Activated CD8-positive, alpha-beta T cell treated with anti-CD3 and anti-CD28 coated beads, Interleukin-2, amount 10 ng/mL, durations not matched to agents 7 days and 5 days (primary cell): Measurements from ENCODE around the gene CYBA. TPM values are rescaled to one million over a fixed set of nuclear protein-coding genes. Genes with fewer than 3 reads are reported as not detected.

Source experiments
- ATAC-seq: fragments of 150-1000 bp; cut with Tn5 transposase; one replicate; pipeline ENCODE4 v1.10.0; 2021; ENCODE audit warnings: moderate library complexity
- CTCF ChIA-PET: fragments of 350-600 bp; sonication (Branson Sonifier 250); formaldehyde crosslinking; loops from one replicate; lab custom pipeline; 2021; ENCODE audit warnings: antibody characterized with exemption; lab: Charles Lee
- POLR2A ChIA-PET: fragments of 350-600 bp; sonication (Branson Sonifier 250); formaldehyde crosslinking; loops from one replicate; lab custom pipeline; 2021; ENCODE audit warnings: antibody characterized with exemption; lab: Charles Lee
- DNase-seq: peaks from one replicate; pipeline ENCODE4 v3.0.0-alpha.2; 2020
- H3K27ac Mint-ChIP-seq: one replicate; pipeline ENCODE4 v1.8.0; 2021; ENCODE audit warnings: mild to moderate bottlenecking, mixed read lengths
- H3K27me3 Mint-ChIP-seq: one replicate; pipeline ENCODE4 v1.8.0; 2021; ENCODE audit warnings: low read depth, mixed read lengths
- H3K36me3 Mint-ChIP-seq: one replicate; pipeline ENCODE4 v1.8.0; 2021; ENCODE audit warnings: low read depth, mixed read lengths
- H3K4me1 Mint-ChIP-seq: one replicate; pipeline ENCODE4 v1.8.0; 2021; ENCODE audit warnings: low read depth, mixed read lengths
- H3K4me3 Mint-ChIP-seq: one replicate; pipeline ENCODE4 v1.8.0; 2021; ENCODE audit warnings: mild to moderate bottlenecking, mixed read lengths
- H3K9me3 Mint-ChIP-seq: one replicate; pipeline ENCODE4 v1.8.0; 2022; ENCODE audit warnings: mixed read lengths; ENCODE audit not compliant: insufficient read depth
- total RNA-seq, 2 experiments: library from RNA; stranded (reverse); gene quantifications; one replicate each; pipeline ENCODE4 v1.2.3, GENCODE V29; 2021

CYBA gene
- total RNA-seq, 2 experiments from 2014 or later: 568 to 599 TPM

DNA sequence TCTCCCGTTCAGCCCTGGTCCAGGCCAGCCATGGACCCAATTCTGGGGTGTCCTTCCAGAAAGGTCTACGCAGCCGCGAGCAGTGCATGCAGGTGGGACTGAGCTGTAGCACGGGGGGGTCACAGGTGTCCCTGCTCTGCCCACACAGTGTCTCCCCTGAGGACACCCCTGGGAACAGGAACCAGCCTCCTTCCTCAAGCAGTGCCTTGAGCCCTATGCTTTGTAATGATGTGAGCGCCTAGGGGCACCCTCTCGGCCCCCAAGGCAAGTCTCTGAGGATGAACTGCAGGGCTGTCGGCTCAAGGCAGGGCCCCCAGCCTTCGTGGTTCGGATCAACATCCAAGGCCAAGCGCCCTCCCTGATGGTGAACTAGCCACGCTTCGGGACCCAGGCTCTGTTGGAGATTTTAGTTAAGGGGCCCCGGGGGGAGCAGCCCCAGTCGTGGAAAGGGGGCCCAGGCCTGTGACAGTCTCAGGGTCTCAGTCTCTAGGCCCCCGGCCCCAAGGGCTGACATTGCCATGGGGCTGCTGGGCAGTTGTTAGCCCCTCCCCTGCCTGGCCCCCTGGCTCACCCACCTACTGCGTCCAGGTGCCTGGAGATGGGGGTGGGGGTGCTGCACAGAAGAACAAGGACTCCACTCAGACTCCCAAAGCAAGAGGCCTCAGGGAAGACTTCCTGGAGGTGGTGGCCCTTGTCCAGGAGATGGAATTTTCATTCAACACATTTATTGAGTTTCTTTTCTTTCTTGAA is 10.2 kb downstream of the CYBA start:
- H3K4me1 Mint-ChIP-seq: peaks cover 30% of the 10 kb centered on the region
- POLR2A ChIA-PET: interaction anchor here (1.9 kb wide), 1 partner anchor 21 kb away, joined by 8 read pairs; no protein-coding TSS in a partner anchor
- CTCF ChIA-PET: no interaction called here

DNA sequence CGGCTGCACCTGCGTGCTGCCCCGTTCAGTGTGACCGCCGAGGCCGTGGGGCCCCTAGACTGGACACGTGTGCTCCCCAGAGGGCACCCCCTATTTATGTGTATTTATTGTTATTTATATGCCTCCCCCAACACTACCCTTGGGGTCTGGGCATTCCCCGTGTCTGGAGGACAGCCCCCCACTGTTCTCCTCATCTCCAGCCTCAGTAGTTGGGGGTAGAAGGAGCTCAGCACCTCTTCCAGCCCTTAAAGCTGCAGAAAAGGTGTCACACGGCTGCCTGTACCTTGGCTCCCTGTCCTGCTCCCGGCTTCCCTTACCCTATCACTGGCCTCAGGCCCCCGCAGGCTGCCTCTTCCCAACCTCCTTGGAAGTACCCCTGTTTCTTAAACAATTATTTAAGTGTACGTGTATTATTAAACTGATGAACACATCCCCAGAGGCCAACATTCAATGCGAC is 10.8 kb downstream of the CYBA start:
- peaks cover 34% of the 10 kb centered on the region for H3K4me1 Mint-ChIP-seq
- ATAC-seq: no peak
- peak overlapping the region; percentile 1 for H3K4me3 Mint-ChIP-seq
- H3K36me3 Mint-ChIP-seq: peaks cover 18% of the 10 kb centered on the region
- no peaks in the 10 kb centered on the region for H3K9me3 Mint-ChIP-seq
- H3K27ac Mint-ChIP-seq: peak overlapping the region; percentile 10
- H3K27me3 Mint-ChIP-seq: peaks cover 25% of the 10 kb centered on the region
- ChIA-PET CTCF (no interaction called here), POLR2A (interaction anchor here (1.9 kb wide), 1 partner anchor 20 kb away, joined by 8 read pairs; no protein-coding TSS in a partner anchor)
- DNase-seq: no peak

More for the DNA sequence above, 10.2 kb downstream of the CYBA start:
- H3K9me3 Mint-ChIP-seq: no peaks in the 10 kb centered on the region
- H3K36me3 Mint-ChIP-seq: peaks cover 22% of the 10 kb centered on the region
- no peak for DNase-seq
- H3K27me3 Mint-ChIP-seq: peaks cover 25% of the 10 kb centered on the region
- ATAC-seq: no peak
- H3K27ac Mint-ChIP-seq: peak overlapping the region; percentile 10
- H3K4me3 Mint-ChIP-seq: peak overlapping the region; percentile 1

DNA sequence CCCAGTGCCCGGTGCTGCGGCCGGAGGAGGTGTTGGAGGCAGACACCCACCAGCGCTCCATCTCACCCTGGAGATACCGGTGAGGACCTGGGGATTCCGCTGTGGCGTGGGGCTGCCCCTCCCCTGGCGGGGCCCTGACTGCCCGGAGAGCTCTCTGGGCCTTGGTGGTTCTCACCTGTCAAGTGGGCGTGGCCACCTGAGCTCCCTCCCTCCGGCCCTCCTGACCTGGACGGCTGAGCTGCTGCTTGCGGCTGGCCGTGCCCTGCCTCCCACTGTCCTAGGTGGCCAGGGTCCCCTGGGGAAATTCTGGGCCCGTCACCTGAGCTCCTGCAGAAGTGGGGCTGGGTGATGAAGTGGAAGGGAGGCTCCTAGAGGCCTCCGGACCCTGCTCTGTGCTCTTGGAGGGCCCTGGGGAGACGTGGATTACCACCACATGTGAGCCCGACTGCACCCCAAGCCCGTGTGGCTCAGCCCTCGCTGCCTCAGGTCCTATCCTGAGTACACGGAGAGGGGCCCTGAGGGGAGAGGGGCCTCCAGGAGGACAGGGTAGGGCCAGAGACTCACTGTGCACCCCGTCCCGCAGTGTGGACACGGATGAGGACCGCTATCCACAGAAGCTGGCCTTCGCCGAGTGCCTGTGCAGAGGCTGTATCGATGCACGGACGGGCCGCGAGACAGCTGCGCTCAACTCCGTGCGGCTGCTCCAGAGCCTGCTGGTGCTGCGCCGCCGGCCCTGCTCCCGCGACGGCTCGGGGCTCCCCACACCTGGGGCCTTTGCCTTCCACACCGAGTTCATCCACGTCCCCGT is 11.4 kb downstream of the CYBA start:
- no peaks in the 10 kb centered on the region for H3K9me3 Mint-ChIP-seq
- POLR2A ChIA-PET: interaction anchor here (1.9 to 2.0 kb wide), 2 partner anchors 10 to 19 kb away, joined by 8 to 12 read pairs; no protein-coding TSS in a partner anchor
- peaks cover 25% of the 10 kb centered on the region for H3K27me3 Mint-ChIP-seq
- no peak for DNase-seq
- H3K4me3 Mint-ChIP-seq: no peak overlapping the region
- H3K4me1 Mint-ChIP-seq: peaks cover 39% of the 10 kb centered on the region
- CTCF ChIA-PET: no interaction called here
- ATAC-seq: no peak
- peaks cover 12% of the 10 kb centered on the region for H3K36me3 Mint-ChIP-seq
- H3K27ac Mint-ChIP-seq: no peak overlapping the region

DNA sequence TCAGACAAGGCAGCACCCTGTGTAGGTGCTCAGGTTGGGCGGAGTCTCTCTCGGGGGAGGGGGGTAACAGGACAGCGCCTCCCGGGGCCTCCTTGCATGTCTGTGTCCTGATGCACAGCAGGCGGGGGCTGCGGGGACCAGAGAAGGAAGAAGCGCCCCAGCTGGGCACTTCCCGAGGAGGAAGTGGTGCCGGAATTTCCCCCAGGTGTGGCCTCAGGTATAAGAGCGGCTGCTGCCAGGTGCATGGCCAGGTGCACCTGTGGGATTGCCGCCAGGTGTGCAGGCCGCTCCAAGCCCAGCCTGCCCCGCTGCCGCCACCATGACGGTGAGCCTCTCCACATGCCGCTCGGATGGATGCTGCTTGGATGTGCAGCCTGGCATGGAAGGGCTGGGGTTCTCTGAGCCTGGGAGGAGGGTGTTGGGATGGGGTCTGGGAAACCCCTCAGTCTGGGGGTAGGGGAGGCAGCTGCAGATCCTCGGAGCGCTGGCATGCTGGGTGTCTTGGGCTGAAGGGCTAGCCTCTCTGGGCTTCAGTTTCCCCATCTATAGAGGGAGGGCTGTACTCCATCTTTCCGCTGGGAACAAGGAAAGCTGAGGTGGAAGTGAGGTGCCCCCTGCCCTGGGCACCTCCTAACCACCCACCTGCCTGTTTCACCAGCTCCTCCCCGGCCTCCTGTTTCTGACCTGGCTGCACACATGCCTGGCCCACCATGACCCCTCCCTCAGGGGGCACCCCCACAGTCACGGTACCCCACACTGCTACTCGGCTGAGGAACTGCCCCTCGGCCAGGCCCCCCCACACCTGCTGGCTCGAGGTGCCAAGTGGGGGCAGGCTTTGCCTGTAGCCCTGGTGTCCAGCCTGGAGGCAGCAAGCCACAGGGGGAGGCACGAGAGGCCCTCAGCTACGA is 12.3 kb downstream of the CYBA start, which contains the start of gene IL17C:
Gene IL17C, plus strand, starts transcription at position 250 of the 908 bp plus-strand sequence. Its CDS starts 70 bp downstream, at position 320.
- Mint-ChIP-seq H3K4me1 (peaks cover 44% of the 10 kb centered on the region), H3K9me3 (no peaks in the 10 kb centered on the region), H3K27me3 (peaks cover 25% of the 10 kb centered on the region), H3K4me3 (no peak within 1 kb of the TSS), H3K27ac (peak within 1 kb of the TSS; percentile 26), H3K36me3 (peaks cover 12% of the 10 kb centered on the region)
- DNase-seq (no peak), ATAC-seq (no peak)
- CTCF ChIA-PET: no interaction called here
- POLR2A ChIA-PET: interaction anchor here (0.9 to 2.0 kb wide), 3 partner anchors 11 to 66 kb away, joined by 3 to 12 read pairs (median 8); no protein-coding TSS in a partner anchor

GRCh38 chr16:88636488-88637265 is 14.2 kb downstream of the CYBA start:
- H3K4me1 Mint-ChIP-seq: peaks cover 50% of the 10 kb centered on the region
- ChIA-PET POLR2A (interaction anchor here (0.7 to 1.5 kb wide), 5 partner anchors 14 to 74 kb away, joined by 3 to 6 read pairs (median 4); partner anchors contain the start of gene ZC3H18), CTCF (interaction anchor here (0.7 to 1.4 kb wide), 3 partner anchors 48 to 67 kb away, joined by 3 to 4 read pairs (median 3); no protein-coding TSS in a partner anchor)
- H3K4me3 Mint-ChIP-seq: no peak overlapping the region
- peaks cover 25% of the 10 kb centered on the region for H3K27me3 Mint-ChIP-seq
- H3K36me3 Mint-ChIP-seq: peaks cover 8% of the 10 kb centered on the region
- ATAC-seq: no peak
- no peaks in the 10 kb centered on the region for H3K9me3 Mint-ChIP-seq
- no peak for DNase-seq
- H3K27ac Mint-ChIP-seq: peak overlapping the region; percentile 26

DNA sequence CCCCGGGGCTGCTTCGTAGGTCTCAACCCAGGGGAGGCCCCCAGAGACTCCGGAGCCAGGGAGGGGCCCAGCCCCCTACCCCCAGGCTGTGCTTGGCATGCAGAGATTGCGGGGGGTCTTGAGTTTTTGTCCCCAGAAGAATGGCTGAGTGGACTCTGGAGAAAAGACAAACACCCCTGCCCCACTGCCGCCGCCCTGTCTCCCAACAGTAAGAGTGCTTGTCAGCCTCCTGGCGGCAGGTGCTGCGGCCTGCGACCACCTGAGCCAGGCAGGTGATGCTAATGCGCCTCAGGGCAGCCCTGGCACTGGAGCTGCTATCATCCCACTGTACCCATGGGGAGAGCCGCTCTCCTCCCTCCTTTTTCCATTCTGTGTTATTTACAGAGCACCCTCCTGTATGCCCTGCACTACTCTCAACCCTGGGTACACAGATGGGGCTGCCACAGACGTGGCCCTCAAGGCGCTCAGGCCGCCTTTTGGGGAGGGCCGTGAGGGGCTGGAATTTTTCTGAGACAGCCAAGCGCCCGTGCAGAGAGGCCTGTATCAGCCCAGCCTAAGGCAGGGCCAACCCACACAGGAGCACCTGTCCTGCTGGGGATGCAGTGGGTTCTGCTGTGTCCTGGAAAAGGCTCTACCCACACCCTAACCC is 15.1 kb downstream of the CYBA start:
- no peak for ATAC-seq
- Mint-ChIP-seq H3K4me1 (peaks cover 48% of the 10 kb centered on the region), H3K4me3 (no peak overlapping the region), H3K36me3 (peaks cover 15% of the 10 kb centered on the region), H3K27ac (no peak overlapping the region), H3K27me3 (peaks cover 25% of the 10 kb centered on the region), H3K9me3 (no peaks in the 10 kb centered on the region)
- no peak for DNase-seq
- POLR2A ChIA-PET: no interaction called here
- CTCF ChIA-PET: interaction anchor here (1.4 kb wide), 1 partner anchor 65 kb away, joined by 3 read pairs; no protein-coding TSS in a partner anchor

GRCh38 chr16:88634994-88635670 is 15.7 kb downstream of the CYBA start:
- peak overlapping the region; percentile 76 for H3K27ac Mint-ChIP-seq
- H3K27me3 Mint-ChIP-seq: peaks cover 21% of the 10 kb centered on the region
- peaks cover 48% of the 10 kb centered on the region for H3K4me1 Mint-ChIP-seq
- peak overlapping the region; percentile 61 for H3K4me3 Mint-ChIP-seq
- H3K9me3 Mint-ChIP-seq: no peaks in the 10 kb centered on the region
- CTCF ChIA-PET: no interaction called here
- POLR2A ChIA-PET: no interaction called here
- no peak for ATAC-seq
- no peak for DNase-seq
- peaks cover 15% of the 10 kb centered on the region for H3K36me3 Mint-ChIP-seq

GRCh38 chr16:88634141-88634993 is 16.5 kb downstream of the CYBA start:
- peak overlapping the region; percentile 77 for H3K27ac Mint-ChIP-seq
- peak overlapping the region; percentile 74 for H3K4me3 Mint-ChIP-seq
- CTCF ChIA-PET: interaction anchor here (1.4 to 1.7 kb wide), 2 partner anchors 14 to 64 kb away, joined by 5 to 11 read pairs; partner anchors contain the start of gene ZC3H18
- H3K27me3 Mint-ChIP-seq: peaks cover 16% of the 10 kb centered on the region
- DNase-seq (peak; percentile 81), ATAC-seq (peak; percentile 69)
- no peaks in the 10 kb centered on the region for H3K9me3 Mint-ChIP-seq
- POLR2A ChIA-PET: no interaction called here
- peaks cover 48% of the 10 kb centered on the region for H3K4me1 Mint-ChIP-seq
- H3K36me3 Mint-ChIP-seq: peaks cover 16% of the 10 kb centered on the region

GRCh38 chr16:88633684-88634140 is 17.1 kb downstream of the CYBA start:
- peak; percentile 19 for ATAC-seq
- H3K27me3 Mint-ChIP-seq: peaks cover 13% of the 10 kb centered on the region
- H3K4me1 Mint-ChIP-seq: peaks cover 46% of the 10 kb centered on the region
- peak overlapping the region; percentile 74 for H3K4me3 Mint-ChIP-seq
- no peaks in the 10 kb centered on the region for H3K9me3 Mint-ChIP-seq
- ChIA-PET CTCF (interaction anchor here (1.0 to 1.7 kb wide), 3 partner anchors 14 to 67 kb away, joined by 3 to 11 read pairs (median 5); partner anchors contain the start of gene ZC3H18), POLR2A (interaction anchor here (0.9 to 1.2 kb wide), 3 partner anchors 14 to 69 kb away, joined by 3 to 6 read pairs (median 4); partner anchors contain the start of gene ZC3H18)
- peak overlapping the region; percentile 77 for H3K27ac Mint-ChIP-seq
- DNase-seq: peak; percentile 66
- peaks cover 16% of the 10 kb centered on the region for H3K36me3 Mint-ChIP-seq
